HG03342 (cell line): ENCODE measurements around the gene ACTR3C.
"Not testable (repeated sequence)": the region's sequence is repeated elsewhere in the genome, so short reads cannot be mapped to it uniquely, and the experiment has no call there.

Experiments used
- ATAC-seq: cut with Tn5 transposase; IDR thresholded peaks from one replicate; pipeline ENCODE4 v1.9.1; 2021; ENCODE audit warnings: mild to moderate bottlenecking, moderate library complexity; ENCODE audit not compliant: unreplicated experiment

The ACTR3C gene

DNA sequence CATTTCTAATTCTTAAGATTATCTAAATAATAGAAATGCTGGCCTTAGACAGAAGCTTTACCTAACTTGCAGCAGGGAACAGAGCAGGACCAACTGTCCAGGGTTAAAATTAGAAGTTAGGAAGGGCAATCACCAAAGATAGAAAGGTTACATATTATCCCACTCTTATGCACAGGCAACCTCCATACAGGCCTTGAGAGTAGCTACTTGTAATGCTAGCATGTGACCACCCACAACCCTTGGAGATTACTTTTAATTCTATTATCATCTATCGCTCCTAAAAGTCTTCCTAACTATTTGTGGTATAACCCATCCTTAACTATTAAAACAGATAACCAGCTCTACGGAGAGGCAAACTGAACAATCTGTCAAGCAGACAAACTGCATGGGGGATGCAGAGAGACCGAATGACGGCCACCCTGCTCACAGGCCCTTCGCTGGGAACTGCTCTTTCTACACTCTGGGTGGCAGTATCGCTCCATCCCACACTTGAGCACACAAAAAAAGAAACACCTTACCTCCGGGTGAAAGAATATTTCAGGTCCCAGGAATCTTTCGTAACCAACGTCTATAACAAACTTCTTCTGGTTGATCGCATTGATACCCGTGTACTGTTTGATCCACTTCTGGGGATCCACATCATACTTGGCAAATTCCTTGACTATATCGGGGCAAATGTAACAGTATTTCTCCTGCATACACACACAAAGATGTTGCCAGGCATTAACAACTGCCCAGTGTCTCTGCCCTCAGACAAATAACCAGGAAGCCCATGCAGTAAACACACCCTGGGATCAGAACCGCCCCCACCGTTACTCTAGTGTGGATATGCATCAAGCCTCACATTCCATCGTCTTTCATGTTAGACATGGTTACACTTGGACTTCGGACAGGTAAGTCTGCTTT is 37.2 kb downstream of the ACTR3C start:
- peak; percentile 74 for ATAC-seq

DNA sequence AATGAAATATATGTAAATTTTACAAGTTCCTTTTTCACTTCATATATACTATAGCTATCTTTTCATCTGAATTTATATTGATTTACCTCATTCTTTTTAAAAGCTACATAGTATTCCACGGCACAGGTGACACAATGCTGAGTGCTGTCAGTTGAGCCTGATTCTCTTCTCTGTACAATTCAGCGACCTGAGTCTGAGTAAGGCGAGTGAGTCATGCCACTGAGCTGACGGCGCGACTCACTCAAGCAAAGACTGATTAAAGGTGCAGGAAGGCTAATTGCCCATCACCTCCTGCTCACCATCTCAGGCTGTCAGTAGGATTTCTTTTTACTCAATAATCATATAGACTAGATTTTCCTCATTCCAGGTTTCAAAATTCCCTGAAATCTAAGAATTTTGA is 39.7 kb downstream of the ACTR3C start:
- not testable (repeated sequence) for ATAC-seq

GRCh38 chr7:150283111-150283510 is 40.2 kb downstream of the ACTR3C start:
- not testable (repeated sequence) for ATAC-seq

DNA sequence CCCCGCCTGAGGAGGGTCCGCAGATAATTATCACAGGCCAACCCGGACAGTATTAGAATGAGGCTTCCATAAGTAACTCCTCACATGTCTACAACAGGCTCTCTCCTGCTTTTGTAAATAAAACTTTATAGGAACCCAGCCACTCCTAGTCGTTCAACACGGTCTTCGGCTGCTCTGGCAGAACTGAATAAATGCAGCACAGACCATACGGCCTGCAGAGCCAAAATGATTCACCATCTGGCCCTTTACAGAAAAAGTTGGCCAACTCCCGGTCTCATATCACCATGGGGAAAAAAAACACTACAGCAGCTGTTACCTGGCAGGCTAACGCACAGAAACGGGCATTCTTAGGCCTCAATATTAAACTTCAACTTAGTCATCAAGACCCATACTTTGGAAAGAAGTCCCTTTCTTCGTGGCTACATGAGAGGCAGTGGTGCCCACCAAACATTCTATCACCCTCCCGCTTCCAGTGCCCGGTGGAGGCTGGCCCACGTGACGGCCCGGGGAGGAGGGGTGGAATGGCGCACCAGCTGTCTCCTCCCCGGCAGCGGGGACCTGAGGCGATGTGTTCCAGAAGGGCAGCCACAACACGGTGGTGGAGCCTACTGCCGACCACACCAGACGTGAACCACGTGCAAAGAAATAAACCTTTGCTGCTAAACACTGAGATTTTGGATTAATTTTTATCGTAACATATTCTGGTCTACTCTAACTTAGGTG is 41.5 kb downstream of the ACTR3C start:
- ATAC-seq, result not testable (repeated sequence)

GRCh38 chr7:150278383-150278782 is 45.0 kb downstream of the ACTR3C start:
- ATAC-seq, result not testable (repeated sequence)

DNA sequence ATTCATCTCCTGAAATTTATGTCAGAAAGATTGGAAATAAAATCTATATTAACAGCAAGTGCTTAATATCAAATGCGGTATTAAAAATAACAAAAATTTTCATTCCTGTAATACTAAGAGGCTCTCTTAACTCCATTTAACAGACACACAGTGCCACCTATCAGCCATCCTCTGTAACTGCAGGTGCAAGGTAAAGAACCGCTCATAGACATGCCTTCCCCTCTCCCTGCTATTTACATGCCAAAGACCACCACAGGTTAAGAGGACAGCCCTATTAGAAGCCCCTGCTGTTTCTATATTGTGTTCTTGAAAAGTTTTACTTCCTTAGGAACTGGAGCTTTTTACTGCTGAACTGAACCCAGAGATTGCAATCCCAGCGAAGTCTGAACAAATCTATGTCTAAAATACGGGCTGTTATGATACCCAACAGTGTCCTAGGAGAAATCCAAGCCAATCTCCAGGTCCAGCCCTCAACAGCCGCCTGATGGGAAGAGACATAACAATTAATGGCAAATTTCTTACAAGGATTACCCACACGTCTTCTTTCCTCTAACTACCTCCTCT is 47.1 kb downstream of the ACTR3C start:
- ATAC-seq, result peak; percentile 53

DNA sequence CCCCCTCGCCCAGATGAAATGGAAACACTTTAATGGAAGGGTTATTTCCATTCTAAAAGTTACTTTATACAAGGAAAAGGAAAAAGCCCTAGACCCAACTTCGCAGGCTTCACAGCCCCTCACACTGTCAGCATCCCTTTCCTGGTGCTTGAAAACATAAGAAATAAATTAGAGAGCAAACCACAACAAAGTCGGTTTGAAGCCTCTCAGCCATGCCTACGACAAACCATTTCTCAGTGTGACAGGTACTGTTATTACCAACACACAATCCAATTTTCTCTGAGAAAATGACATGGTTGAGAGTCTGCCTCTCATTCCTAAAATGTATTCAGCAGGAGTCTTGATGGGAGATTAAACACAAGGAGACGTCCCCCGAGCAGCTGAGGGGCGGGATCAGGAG is 51.4 kb downstream of the ACTR3C start:
- not testable (repeated sequence) for ATAC-seq

DNA sequence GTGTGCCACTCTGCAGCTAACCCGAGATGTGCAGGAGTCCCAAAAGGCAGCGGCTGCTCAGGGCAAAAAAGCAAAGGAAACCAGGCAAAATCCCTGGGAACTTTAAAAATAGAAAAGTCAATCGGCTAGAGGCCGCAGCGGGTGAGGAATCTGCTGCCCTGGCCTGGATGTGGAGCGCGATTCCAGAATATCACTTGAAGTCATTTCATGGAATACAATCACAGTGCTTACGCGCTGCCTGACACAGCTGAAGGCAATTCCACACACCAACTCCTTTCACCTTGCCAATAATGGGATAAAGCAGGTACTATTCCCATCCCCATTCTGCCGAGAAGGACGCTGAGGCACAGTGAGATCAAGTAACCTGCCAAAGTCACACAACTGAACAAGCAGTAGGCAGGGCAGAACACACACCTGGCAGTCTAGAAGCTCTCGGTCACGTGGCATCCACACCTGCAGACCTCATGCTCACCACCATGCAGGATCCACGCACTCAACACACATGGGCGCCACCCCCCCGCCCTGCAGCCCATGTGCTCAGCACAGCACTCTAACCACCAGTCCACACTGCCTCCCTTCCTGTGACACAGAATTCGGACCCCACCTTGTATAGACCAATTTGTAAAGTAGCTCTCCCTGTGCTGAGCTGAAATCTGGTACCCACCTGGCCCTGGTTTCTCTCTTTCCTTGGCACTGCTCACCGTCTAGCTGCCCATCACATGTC is 53.1 kb downstream of the ACTR3C start:
- not testable (repeated sequence) for ATAC-seq

DNA sequence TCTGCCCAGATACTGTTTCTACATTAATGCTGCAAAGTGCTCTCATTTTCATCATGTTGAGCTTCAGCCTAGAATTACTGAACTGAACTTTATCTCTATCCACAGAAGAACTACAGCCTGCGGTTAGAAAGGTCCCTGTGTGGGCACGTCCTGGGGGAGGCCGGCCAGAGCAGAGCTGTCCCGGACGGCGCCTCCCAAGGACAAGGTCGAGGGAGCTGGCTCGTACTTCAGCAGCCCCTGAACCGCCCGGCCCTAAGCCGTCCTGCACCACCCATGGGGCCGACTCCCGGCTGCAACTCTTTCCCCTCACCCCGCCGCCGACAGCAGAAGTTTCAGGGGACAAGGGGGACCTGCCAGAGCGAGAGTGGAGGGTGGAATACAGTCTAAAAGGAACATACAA is 54.5 kb downstream of the ACTR3C start:
- ATAC-seq, result not testable (repeated sequence)

- ATAC-seq, result not testable (repeated sequence)
These were observed 55.1 kb downstream of the ACTR3C start for GRCh38 chr7:150268287-150268686.

- ATAC-seq, result not testable (repeated sequence)
These were observed 56.2 kb downstream of the ACTR3C start for GRCh38 chr7:150266953-150267665.

GRCh38 chr7:150262656-150263055 is 60.7 kb downstream of the ACTR3C start:
- not testable (repeated sequence) for ATAC-seq

DNA sequence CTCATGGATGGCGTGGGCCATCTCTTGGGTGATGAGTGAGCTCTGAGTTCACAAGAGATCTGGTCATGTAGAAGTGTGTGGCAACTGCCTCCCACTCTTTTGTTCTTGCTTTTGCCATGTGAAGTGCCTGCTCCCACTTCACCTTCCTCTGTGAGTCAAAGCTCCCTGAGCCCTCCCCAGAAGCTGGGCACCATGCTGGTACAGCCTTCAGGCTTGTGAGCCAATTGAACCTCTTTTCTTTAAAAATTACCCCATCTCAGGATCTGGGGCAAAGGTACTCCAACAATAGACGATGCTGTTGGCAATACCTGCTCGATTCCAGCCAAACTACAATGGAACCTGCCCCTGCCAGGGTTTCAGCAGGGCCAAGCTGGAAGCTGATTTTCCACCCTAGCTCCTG is 75.6 kb downstream of the ACTR3C start:
- ATAC-seq, result not testable (repeated sequence)

GRCh38 chr7:150245208-150245607 is 78.1 kb downstream of the ACTR3C start:
- not testable (repeated sequence) for ATAC-seq

DNA sequence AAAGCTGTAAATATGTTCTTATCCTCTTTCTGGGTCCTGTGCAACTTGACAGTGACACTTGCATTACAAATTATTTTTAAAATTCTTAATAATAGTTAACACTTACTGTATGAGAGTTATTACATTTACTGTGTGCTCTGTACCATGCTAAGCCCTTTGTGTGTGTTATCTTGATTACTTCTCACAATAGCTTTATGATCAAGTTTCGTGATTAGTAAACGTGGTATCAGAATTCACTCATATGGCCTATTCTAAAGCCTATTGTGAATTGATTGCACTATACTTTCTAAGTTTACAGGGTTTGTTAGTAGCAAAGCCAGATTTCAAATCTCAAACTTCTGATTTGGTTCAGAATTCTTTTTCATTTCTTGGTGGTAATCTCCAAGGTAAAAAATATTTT is 80.4 kb downstream of the ACTR3C start:
- not testable (repeated sequence) for ATAC-seq

GRCh38 chr7:150225444-150225843 is 97.9 kb downstream of the ACTR3C start:
- not testable (repeated sequence) for ATAC-seq

- not testable (repeated sequence) for ATAC-seq
These were observed 101.0 kb downstream of the ACTR3C start for GRCh38 chr7:150222083-150222972.

DNA sequence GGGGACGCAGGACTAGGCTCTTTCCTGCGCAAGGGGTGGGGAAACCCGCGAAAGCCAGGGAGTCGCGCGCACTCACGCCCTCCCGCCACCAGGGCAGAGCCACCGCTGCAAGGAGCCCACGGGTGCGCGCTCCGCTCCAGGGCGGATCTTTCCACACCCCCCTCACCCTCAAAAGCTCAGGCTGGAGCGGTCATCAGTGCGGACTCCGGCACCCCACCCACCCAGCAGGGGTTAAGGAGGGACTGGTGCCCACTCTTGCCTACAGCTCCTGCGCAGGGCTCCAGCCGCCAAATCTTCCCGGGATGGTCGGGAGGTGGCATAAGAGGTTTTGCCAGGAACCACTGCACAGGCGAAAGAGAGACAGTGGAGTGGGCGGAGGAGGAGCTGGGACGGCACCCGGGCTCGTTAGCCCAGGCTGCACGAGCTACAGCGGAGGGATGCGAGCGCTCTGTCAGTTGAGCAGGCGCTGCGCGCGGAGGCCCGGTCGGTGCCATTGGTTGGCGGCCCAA is 102.6 kb downstream of the ACTR3C start:
- not testable (repeated sequence) for ATAC-seq
